Neuronal stem cell (in vitro differentiated cells): ENCODE results near the gene AOC3.

Experiments used
- DNase-seq: peaks from one replicate; pipeline ENCODE4 v3.0.0-alpha.2; 2013; ENCODE audit warnings: low spot score
- H2AFZ ChIP-seq: one replicate; pipeline ENCODE4 v1.6.1; 2013; ENCODE audit warnings: mild to moderate bottlenecking, low read length, inconsistent platforms
- H2AK5ac ChIP-seq: 2 replicates; pipeline ENCODE4 v1.6.1; 2013; ENCODE audit warnings: low read depth, mild to moderate bottlenecking, inconsistent platforms, low read length, moderate library complexity, mixed read lengths
- H2BK120ac ChIP-seq: 2 replicates; pipeline ENCODE4 v1.6.1; 2013; ENCODE audit warnings: low read depth, mild to moderate bottlenecking, inconsistent platforms, low read length, moderate library complexity, mixed read lengths
- H2BK12ac ChIP-seq: one replicate; pipeline ENCODE4 v1.6.1; 2013; ENCODE audit warnings: low read length, inconsistent platforms
- H2BK15ac ChIP-seq: 2 replicates; pipeline ENCODE4 v1.6.1; 2013; ENCODE audit warnings: mild to moderate bottlenecking, low read length, inconsistent platforms, mixed read lengths
- H2BK5ac ChIP-seq: one replicate; pipeline ENCODE4 v1.6.1; 2013; ENCODE audit warnings: inconsistent platforms, mild to moderate bottlenecking, low read length, moderate library complexity
- H3K14ac ChIP-seq: one replicate; pipeline ENCODE4 v1.6.1; 2013; ENCODE audit warnings: low read length, inconsistent platforms
- H3K18ac ChIP-seq: 2 replicates; pipeline ENCODE4 v1.6.1; 2013; ENCODE audit warnings: low read length, inconsistent platforms
- H3K23ac ChIP-seq: 2 replicates; pipeline ENCODE4 v1.6.1; 2013; ENCODE audit warnings: low read depth, mild to moderate bottlenecking, mixed read lengths, low read length, inconsistent platforms; ENCODE audit not compliant: poor library complexity
- H3K27ac ChIP-seq: replicated peaks from 3 replicates; pipeline ENCODE4 v1.5.1; 2013; ENCODE audit warnings: low read length, inconsistent platforms
- H3K27me3 ChIP-seq, 3 experiments: 2 replicates each; pipeline ENCODE4 v1.6.1; 2013; ENCODE audit warnings: low read length in 3 of 3, mild to moderate bottlenecking in 2 of 3, inconsistent platforms in 1 of 3, low read depth in 1 of 3, mixed read lengths in 1 of 3, moderate library complexity in 1 of 3; ENCODE audit not compliant: control insufficient read depth in 3 of 3, insufficient read depth in 3 of 3
- H3K36me3 ChIP-seq, 2 donors: replicated peaks in 1 of 2; 2 replicates each; pipeline ENCODE4 v1.6.1; 2013; ENCODE audit warnings: low read length in 2 of 2; ENCODE audit not compliant: control insufficient read depth in 2 of 2, insufficient read depth in 2 of 2
- H3K4ac ChIP-seq: 2 replicates; pipeline ENCODE4 v1.6.1; 2013; ENCODE audit warnings: inconsistent platforms, mild to moderate bottlenecking, low read length, moderate library complexity
- H3K4me1 ChIP-seq, 2 donors: 1 replicate in 1 of 2; 2 replicates in 1 of 2; pipeline ENCODE4 v1.6.1; 2013; ENCODE audit warnings: low read length in 2 of 2, low read depth in 1 of 2; ENCODE audit not compliant: control insufficient read depth in 2 of 2, insufficient read depth in 1 of 2
- H3K4me2 ChIP-seq: one replicate; pipeline ENCODE4 v1.6.1; 2013; ENCODE audit warnings: mild to moderate bottlenecking, low read length, inconsistent platforms; ENCODE audit not compliant: insufficient read depth, poor library complexity, severe bottlenecking
- H3K4me3 ChIP-seq, 2 donors: 2 replicates each; pipeline ENCODE4 v1.5.1; 2013; ENCODE audit warnings: low read length in 2 of 2, mild to moderate bottlenecking in 2 of 2, inconsistent platforms in 1 of 2, moderate library complexity in 1 of 2
- H3K79me1 ChIP-seq: one replicate; pipeline ENCODE4 v1.6.1; 2013; ENCODE audit warnings: low read depth, mild to moderate bottlenecking, inconsistent platforms, low read length, moderate library complexity
- H3K9ac ChIP-seq: one replicate; pipeline ENCODE4 v1.6.1; 2013; ENCODE audit warnings: mild to moderate bottlenecking, low read depth, low read length, inconsistent platforms; ENCODE audit not compliant: poor library complexity
- H3K9me3 ChIP-seq, 2 donors: replicated peaks in 1 of 2; 2 replicates each; pipeline versions ENCODE3 to v1.6.1; 2013; ENCODE audit warnings: low read length in 2 of 2, mild to moderate bottlenecking in 2 of 2, inconsistent platforms in 1 of 2, low read depth in 1 of 2, mixed read lengths in 1 of 2, moderate library complexity in 1 of 2; ENCODE audit not compliant: control insufficient read depth in 2 of 2, insufficient read depth in 1 of 2
- H4K8ac ChIP-seq: one replicate; pipeline ENCODE4 v1.6.1; 2013; ENCODE audit warnings: low read depth, mild to moderate bottlenecking, inconsistent platforms, low read length, moderate library complexity
- H4K91ac ChIP-seq: one replicate; pipeline ENCODE4 v1.6.1; 2013; ENCODE audit warnings: low read length, low read depth, mild to moderate bottlenecking, inconsistent platforms; ENCODE audit not compliant: poor library complexity
- WGBS, 2 donors: extraction: QIAGEN DNeasy Blood & Tissue Kit; methylation state at CpG; one replicate each; pipeline ENCODE4 v1.1.7; 2013; ENCODE audit warnings: missing lambda C conversion rate in 2 of 2, mixed read lengths in 1 of 2; ENCODE audit not compliant: insufficient read length in 2 of 2, insufficient replicate concordance in 1 of 2; ENCODE audit errors: extremely low coverage in 2 of 2; 5-methylcytosine and 5-hydroxymethylcytosine counted together

AOC3 gene

GRCh38 chr17:42846594-42847280 lies 4.3 kb upstream of the AOC3 start:
- H3K4me1 ChIP-seq, result no peaks in the 10 kb centered on the region
- H3K36me3 ChIP-seq, result peaks cover 24 to 46% of the 10 kb centered on the region in 2 donors
- H3K18ac ChIP-seq, result no peak overlapping the region
- no CpG with 5 or more reads among the region's 9 CpGs for WGBS, 2 donors
- H3K23ac ChIP-seq, result no peak overlapping the region
- H2AK5ac ChIP-seq, result no peak overlapping the region
- H2BK120ac ChIP-seq, result no peak overlapping the region
- no peak for DNase-seq
- no peak overlapping the region for H2AFZ ChIP-seq
- no peak overlapping the region for H2BK5ac ChIP-seq
- no peak overlapping the region for H3K27ac ChIP-seq
- H3K9me3 ChIP-seq, result no peaks in the 10 kb centered on the region
- H2BK12ac ChIP-seq, result no peak overlapping the region
- H4K91ac ChIP-seq, result no peak overlapping the region
- H3K79me1 ChIP-seq, result no peaks in the 10 kb centered on the region
- H3K4me2 ChIP-seq, result no peak overlapping the region
- no peak overlapping the region for H3K9ac ChIP-seq
- H3K14ac ChIP-seq, result no peak overlapping the region
- no peak overlapping the region for H3K4ac ChIP-seq
- H3K27me3 ChIP-seq, result no peaks in the 10 kb centered on the region
- H4K8ac ChIP-seq, result no peak overlapping the region
- no peak overlapping the region for H3K4me3 ChIP-seq
- no peak overlapping the region for H2BK15ac ChIP-seq

GRCh38 chr17:42848093-42848492 lies 2.9 kb upstream of the AOC3 start:
- no peak overlapping the region for H3K14ac ChIP-seq
- H2BK12ac ChIP-seq, result no peak overlapping the region
- no peak overlapping the region for H2BK120ac ChIP-seq
- H3K27me3 ChIP-seq, result no peaks in the 10 kb centered on the region
- no peak overlapping the region for H3K27ac ChIP-seq
- no peak overlapping the region for H3K18ac ChIP-seq
- no peaks in the 10 kb centered on the region for H3K79me1 ChIP-seq
- no peaks in the 10 kb centered on the region for H3K4me1 ChIP-seq
- no peak overlapping the region for H4K91ac ChIP-seq
- WGBS, 2 donors, result no CpG with 5 or more reads among the region's 3 CpGs
- no peak overlapping the region for H3K4ac ChIP-seq
- H3K4me3 ChIP-seq, result no peak overlapping the region
- H3K23ac ChIP-seq, result no peak overlapping the region
- H3K36me3 ChIP-seq, result peaks cover 22 to 33% of the 10 kb centered on the region in 2 donors
- no peak overlapping the region for H2BK5ac ChIP-seq
- no peak overlapping the region for H2BK15ac ChIP-seq
- H3K9me3 ChIP-seq, result no peaks in the 10 kb centered on the region
- H4K8ac ChIP-seq, result no peak overlapping the region
- DNase-seq, result no peak
- H2AFZ ChIP-seq, result no peak overlapping the region
- no peak overlapping the region for H3K9ac ChIP-seq
- H3K4me2 ChIP-seq, result no peak overlapping the region
- H2AK5ac ChIP-seq, result no peak overlapping the region

GRCh38 chr17:42849031-42849430 lies 2.0 kb upstream of the AOC3 start:
- Histone ChIP-seq H2BK120ac (no peak overlapping the region), H3K27ac (no peak overlapping the region)

DNA sequence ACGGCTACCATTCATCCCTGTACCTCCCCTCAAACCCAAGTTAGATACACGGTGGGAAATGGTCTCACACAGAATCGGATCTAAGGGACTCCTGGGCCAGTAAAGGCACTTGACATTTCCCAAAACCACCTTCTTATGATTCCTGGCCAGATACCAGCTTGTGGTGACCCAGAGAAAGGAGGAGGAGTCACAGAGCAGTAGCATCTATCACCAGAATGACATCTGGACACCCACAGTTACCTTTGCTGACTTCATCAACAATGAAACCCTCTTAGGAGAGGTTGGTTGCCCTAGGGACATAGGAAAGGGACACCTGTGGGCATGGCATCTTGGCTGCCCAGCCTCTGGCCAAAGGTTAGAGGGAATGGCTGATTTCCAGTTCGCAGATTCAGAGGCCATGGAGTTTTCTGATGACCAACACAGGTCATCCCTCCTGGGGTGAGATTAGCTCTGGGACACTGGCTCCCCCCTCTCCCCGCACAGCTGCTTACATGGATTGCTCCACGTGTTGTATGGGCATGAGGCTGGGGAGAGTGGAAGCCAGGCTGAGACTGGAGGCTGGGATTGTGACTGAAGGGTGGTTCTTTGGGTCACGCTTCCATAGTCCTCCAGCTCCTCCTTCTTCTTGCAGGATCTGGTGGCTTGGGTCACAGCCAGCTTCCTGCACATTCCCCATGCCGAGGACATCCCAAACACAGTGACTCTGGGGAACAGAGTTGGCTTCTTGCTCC lies 1.4 kb upstream of the AOC3 start:
- no peak overlapping the region for H2BK120ac ChIP-seq
- no peak overlapping the region for H3K14ac ChIP-seq
- peak overlapping the region; percentile 1 for H4K91ac ChIP-seq
- H3K36me3 ChIP-seq, result peaks cover 10 to 18% of the 10 kb centered on the region in 2 donors
- H3K4me1 ChIP-seq, result no peaks in the 10 kb centered on the region
- H2BK12ac ChIP-seq, result no peak overlapping the region
- no peak overlapping the region for H3K9ac ChIP-seq
- H3K23ac ChIP-seq, result no peak overlapping the region
- WGBS, 2 donors, result no CpG with 5 or more reads among the region's 8 CpGs
- no peak overlapping the region for H3K18ac ChIP-seq
- H2BK15ac ChIP-seq, result no peak overlapping the region
- H2AFZ ChIP-seq, result no peak overlapping the region
- no peak overlapping the region for H3K4me2 ChIP-seq
- H3K27me3 ChIP-seq, result no peaks in the 10 kb centered on the region
- no peaks in the 10 kb centered on the region for H3K9me3 ChIP-seq
- no peak for DNase-seq
- H3K27ac ChIP-seq, result no peak overlapping the region
- H4K8ac ChIP-seq, result no peak overlapping the region
- no peaks in the 10 kb centered on the region for H3K79me1 ChIP-seq
- H2AK5ac ChIP-seq, result peak overlapping the region; percentile 26
- no peak overlapping the region for H3K4me3 ChIP-seq
- no peak overlapping the region for H2BK5ac ChIP-seq
- H3K4ac ChIP-seq, result no peak overlapping the region

More at GRCh38 chr17:42849031-42849430, 2.0 kb upstream of the AOC3 start:
- no peaks in the 10 kb centered on the region for H3K79me1 ChIP-seq
- no peak for DNase-seq
- H3K14ac ChIP-seq, result no peak overlapping the region
- no peak overlapping the region for H4K8ac ChIP-seq
- H2BK12ac ChIP-seq, result no peak overlapping the region
- no peak overlapping the region for H3K4me2 ChIP-seq
- no peak overlapping the region for H4K91ac ChIP-seq
- H2BK15ac ChIP-seq, result no peak overlapping the region
- H3K9ac ChIP-seq, result no peak overlapping the region
- no peaks in the 10 kb centered on the region for H3K4me1 ChIP-seq
- no peak overlapping the region for H3K4ac ChIP-seq
- no peak overlapping the region for H2BK5ac ChIP-seq
- H3K27me3 ChIP-seq, result no peaks in the 10 kb centered on the region
- H2AFZ ChIP-seq, result no peak overlapping the region
- no peak overlapping the region for H2AK5ac ChIP-seq
- H3K9me3 ChIP-seq, result no peaks in the 10 kb centered on the region
- peaks cover 16 to 24% of the 10 kb centered on the region in 2 donors for H3K36me3 ChIP-seq
- no peak overlapping the region for H3K4me3 ChIP-seq
- H3K18ac ChIP-seq, result no peak overlapping the region
- no CpG with 5 or more reads among the region's 9 CpGs for WGBS, 2 donors
- H3K23ac ChIP-seq, result no peak overlapping the region
